Fibroblast of mammary gland (primary cell): Measurements from ENCODE around the gene HS3ST3B1.

Experiments used
- DNase-seq: peaks from one replicate; pipeline ENCODE4 v3.0.0-alpha.2; 2010; ENCODE audit warnings: low read depth
- H3K4me3 ChIP-seq: 2 replicates; pipeline ENCODE4 v1.5.1; 2011; ENCODE audit warnings: low read depth, mild to moderate bottlenecking, low read length, moderate library complexity; ENCODE audit not compliant: control insufficient read depth
- TF ChIP-seq, protein P1 (sequence below): conservative IDR thresholded peaks from 2 replicates; pipeline ENCODE4 v1.5.1; 2011; ENCODE audit warnings: low read depth, low read length, inconsistent platforms; ENCODE audit not compliant: control insufficient read depth, insufficient read depth

Gene HS3ST3B1

DNA sequence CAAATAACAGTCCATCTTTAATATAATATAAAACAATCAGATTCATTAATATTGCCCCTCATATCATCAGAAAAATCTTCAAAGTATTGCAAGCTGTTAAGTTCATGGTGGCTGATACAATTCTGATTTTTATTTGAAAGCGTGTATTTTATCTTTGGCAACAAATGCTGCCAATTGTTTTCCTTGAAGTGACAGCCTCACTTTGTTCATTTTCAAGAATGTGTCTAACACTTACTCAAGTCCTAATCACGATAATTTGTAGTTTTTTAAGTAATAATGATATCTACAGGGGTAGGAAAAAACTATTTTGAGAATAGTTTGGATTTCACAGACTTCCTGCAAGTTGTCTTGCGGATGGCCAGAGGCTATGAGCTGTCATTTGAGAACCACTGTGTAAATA is 75.8 kb downstream of the HS3ST3B1 start:
- no peak overlapping the region for H3K4me3 ChIP-seq
- TF ChIP-seq, protein P1, sequence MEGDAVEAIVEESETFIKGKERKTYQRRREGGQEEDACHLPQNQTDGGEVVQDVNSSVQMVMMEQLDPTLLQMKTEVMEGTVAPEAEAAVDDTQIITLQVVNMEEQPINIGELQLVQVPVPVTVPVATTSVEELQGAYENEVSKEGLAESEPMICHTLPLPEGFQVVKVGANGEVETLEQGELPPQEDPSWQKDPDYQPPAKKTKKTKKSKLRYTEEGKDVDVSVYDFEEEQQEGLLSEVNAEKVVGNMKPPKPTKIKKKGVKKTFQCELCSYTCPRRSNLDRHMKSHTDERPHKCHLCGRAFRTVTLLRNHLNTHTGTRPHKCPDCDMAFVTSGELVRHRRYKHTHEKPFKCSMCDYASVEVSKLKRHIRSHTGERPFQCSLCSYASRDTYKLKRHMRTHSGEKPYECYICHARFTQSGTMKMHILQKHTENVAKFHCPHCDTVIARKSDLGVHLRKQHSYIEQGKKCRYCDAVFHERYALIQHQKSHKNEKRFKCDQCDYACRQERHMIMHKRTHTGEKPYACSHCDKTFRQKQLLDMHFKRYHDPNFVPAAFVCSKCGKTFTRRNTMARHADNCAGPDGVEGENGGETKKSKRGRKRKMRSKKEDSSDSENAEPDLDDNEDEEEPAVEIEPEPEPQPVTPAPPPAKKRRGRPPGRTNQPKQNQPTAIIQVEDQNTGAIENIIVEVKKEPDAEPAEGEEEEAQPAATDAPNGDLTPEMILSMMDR, result no peak
- no peak for DNase-seq

DNA sequence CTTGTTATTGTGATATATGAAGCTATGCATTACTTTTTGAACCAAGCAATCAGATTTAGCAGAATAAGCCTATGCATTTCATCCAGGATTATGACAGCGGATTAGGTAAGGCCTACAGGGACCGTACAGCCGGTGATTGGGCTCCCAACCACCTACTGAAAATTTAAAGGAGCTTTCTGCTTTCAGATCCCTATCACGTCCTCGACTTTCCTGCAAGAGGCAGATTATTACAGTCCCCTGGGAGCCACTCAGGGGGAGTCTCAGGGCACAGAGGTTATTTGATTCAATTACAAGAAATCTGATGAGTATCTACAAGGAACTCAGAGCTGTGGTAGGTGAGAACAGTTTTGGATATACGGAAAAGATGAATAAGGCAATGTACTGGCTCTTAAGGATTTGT is 80.7 kb downstream of the HS3ST3B1 start:
- no peak for DNase-seq
- H3K4me3 ChIP-seq, result no peak overlapping the region
- TF ChIP-seq, protein P1, result no peak

DNA sequence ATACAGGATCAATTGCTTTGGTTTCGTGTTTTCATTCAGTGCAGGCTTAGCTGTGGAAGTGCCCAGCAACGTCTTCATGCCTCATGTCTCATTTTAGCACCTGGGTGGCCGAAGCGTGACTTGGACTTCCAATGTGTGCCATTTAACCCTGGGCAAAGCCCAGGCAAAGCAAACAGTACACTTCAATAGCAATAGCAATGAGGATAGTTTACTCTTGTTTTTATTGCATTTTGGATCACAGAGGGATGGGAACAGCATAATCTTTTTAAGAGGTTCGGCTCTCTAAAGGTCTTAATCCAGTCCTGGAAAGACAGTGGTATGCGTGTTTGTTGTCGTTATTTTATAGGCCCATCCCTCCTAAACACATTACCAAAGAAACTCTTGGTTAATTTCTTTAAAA is 86.2 kb downstream of the HS3ST3B1 start:
- DNase-seq, result no peak
- H3K4me3 ChIP-seq, result no peak overlapping the region
- TF ChIP-seq, protein P1, result no peak

DNA sequence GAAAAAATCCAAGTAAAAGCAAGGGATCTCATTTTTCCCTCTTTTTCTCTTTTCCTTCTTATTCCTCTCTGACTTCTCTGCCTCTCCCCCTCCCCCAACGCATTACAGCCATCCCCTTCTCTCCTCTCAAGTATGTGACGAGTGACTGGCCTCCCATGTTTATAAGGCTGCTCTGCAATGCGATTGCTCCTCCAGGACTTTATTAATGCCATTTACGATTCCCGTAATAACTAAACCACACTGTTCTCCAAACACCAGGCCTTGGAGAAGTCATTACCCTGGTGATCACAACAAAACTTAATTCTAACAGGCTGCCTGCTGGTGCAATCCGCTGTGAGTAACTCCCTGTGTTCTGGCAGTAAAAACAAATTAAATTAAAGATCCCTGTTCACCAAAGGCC is 88.8 kb downstream of the HS3ST3B1 start:
- no peak overlapping the region for H3K4me3 ChIP-seq
- DNase-seq, result no peak
- TF ChIP-seq, protein P1, result no peak

DNA sequence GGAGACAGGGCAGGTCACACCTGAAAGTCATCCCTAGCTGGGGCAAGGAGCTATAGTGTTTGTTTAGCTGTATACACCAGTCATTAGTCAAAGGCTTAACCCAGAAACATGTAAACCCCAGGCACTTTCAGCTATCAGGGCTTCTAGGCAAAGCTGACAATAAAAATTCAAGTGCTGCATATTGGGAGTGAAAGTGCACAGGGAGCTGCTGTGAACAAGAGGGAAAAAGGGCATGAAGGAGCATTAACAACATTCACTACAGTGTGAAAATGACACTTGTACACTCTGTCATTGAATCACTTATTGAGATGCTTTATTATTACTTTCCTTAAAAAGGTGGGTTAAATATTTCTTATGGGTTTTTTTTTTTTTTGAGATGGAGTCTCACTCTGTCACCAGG is 92.8 kb downstream of the HS3ST3B1 start:
- no peak overlapping the region for H3K4me3 ChIP-seq
- TF ChIP-seq, protein P1, result no peak
- DNase-seq, result no peak

DNA sequence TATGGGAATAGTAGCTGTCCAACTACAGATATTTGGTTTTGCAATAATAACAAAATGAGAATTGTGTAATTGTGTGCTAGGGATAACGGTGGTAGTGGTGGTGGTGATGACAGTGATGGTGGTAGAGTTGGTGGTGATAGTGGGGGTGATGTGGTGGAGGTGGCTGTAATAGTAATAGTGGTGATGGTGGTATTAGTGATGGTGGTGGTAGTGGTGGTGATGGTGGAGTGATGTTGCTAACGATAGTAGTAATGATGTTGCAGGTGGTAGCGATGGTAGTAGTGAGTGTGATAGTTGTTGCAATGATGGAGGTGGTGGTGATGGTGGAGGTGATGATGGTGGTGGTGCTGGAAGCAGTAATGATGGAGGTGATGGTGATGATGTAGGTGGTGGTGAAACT is 94.4 kb downstream of the HS3ST3B1 start:
- DNase-seq, result no peak
- no peak overlapping the region for H3K4me3 ChIP-seq
- TF ChIP-seq, protein P1, result no peak

DNA sequence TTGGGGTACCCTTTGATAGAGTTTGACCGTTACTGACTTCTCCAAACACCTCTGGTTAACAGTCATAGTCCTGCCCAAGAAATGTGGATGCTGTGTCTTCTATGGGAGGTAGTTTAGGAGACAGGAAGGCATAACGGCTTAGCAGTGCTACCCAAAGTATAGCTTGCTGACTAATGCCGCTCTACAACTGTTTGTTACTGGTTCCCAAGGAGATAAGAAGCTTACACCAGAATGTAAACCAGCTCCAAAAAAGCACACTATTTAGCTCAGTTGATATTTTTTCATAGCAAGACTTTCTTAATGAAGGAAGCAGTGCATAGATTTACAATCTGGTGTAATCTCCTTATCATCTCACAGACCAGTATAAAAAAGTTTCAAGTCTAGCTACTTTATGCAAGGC is 95.7 kb downstream of the HS3ST3B1 start:
- peak; percentile 34 for DNase-seq
- no peak overlapping the region for H3K4me3 ChIP-seq
- TF ChIP-seq, protein P1, result no peak
